GM13977 (cell line): ENCODE measurements around the gene LOXL4.

ENCODE experiments used
- DNase-seq: peaks from one replicate; pipeline ENCODE4 v3.0.0; 2012; ENCODE audit warnings: low spot score
- CTCF ChIP-seq: IDR thresholded peaks from 2 replicates; pipeline ENCODE4 v1.5.1; 2012; ENCODE audit warnings: mild to moderate bottlenecking, control low read depth; ENCODE audit not compliant: insufficient read depth; ENCODE audit errors: extremely low read depth, missing control alignments
- in situ Hi-C: fragments of 300-500 bp; cut with MboI; formaldehyde crosslinking; loops from one replicate; pipeline ENCODE4 v1.12.0; 2022; ENCODE audit warnings: low sequenced_read_pairs, low pct_unique_long_range_greater_than_20kb, mixed read lengths, inconsistent platforms; ENCODE audit not compliant: unreplicated experiment

LOXL4 gene

GRCh38 chr10:98296524-98296923, 28.5 kb upstream of the LOXL4 start:
- in situ Hi-C loops = no loop called here
- DNase-seq = no peak

GRCh38 chr10:98295907-98296306, 27.9 kb upstream of the LOXL4 start:
- DNase-seq = no peak
- no peak for TF ChIP-seq CTCF
- in situ Hi-C loops = no loop called here

More at GRCh38 chr10:98296524-98296923, 28.5 kb upstream of the LOXL4 start:
- no peak for TF ChIP-seq CTCF

- in situ Hi-C loops = no loop called here
- no peak for DNase-seq
These were observed 27.4 kb upstream of the LOXL4 start for GRCh38 chr10:98295401-98295811.

GRCh38 chr10:98294270-98294627, 26.3 kb upstream of the LOXL4 start:
- in situ Hi-C loops = no loop called here
- DNase-seq = no peak
- no peak for TF ChIP-seq CTCF

More at GRCh38 chr10:98295401-98295811, 27.4 kb upstream of the LOXL4 start:
- TF ChIP-seq CTCF = no peak

GRCh38 chr10:98293550-98294269, 25.7 kb upstream of the LOXL4 start:
- in situ Hi-C loops = no loop called here
- TF ChIP-seq CTCF = no peak
- DNase-seq = no peak

- DNase-seq = no peak
- in situ Hi-C loops = no loop called here
- no peak for TF ChIP-seq CTCF
These were observed 25.0 kb upstream of the LOXL4 start for GRCh38 chr10:98292971-98293370.
